Fibroblast of the aortic adventitia (primary cell): ENCODE data around the gene DENND5B. TPM values are rescaled to one million over a fixed set of nuclear protein-coding genes. Genes with fewer than 3 reads are reported as not detected.
A peak's percentile ranks its signal among the peaks of the same experiment; 100 is the strongest.

Experiments
- DNase-seq: peaks from one replicate; pipeline ENCODE4 v3.0.0-alpha.2; 2010; ENCODE audit warnings: low read depth
- H3K4me3 ChIP-seq: 2 replicates; pipeline ENCODE4 v1.5.1; 2011; ENCODE audit warnings: low read depth, mild to moderate bottlenecking, control low read depth, low read length, moderate library complexity
- CTCF ChIP-seq: IDR thresholded peaks from 2 replicates; pipeline ENCODE4 v1.5.1; 2011; ENCODE audit warnings: mild to moderate bottlenecking, low read length, control low read depth, inconsistent platforms; ENCODE audit not compliant: insufficient read depth
- total RNA-seq: library from RNA; depleted of rRNA; stranded (reverse); fragments of >200 nt; gene quantifications from 2 replicates; pipeline ENCODE4 v1.2.3, GENCODE V29; 2012; ENCODE audit warnings: low replicate concordance

Gene DENND5B
- total RNA-seq: 6.8 and 19.2 TPM in 2 replicates

GRCh38 chr12:31590642-31591379 lies at the start of gene DENND5B:
Gene DENND5B, minus strand, starts transcription at chr12:31591136. Its CDS starts 304 bp downstream, at chr12:31590832.
- peak; percentile 59 for DNase-seq
- TF ChIP-seq CTCF: no peak
- H3K4me3 ChIP-seq: peak within 1 kb of the TSS; percentile 89

- no peak for DNase-seq
- no peak overlapping the region for H3K4me3 ChIP-seq
- TF ChIP-seq CTCF: no peak
Measured at GRCh38 chr12:31634620-31635019, 43.7 kb upstream of the DENND5B start.

GRCh38 chr12:31633464-31633863 lies 42.5 kb upstream of the DENND5B start:
- no peak for TF ChIP-seq CTCF
- H3K4me3 ChIP-seq: no peak overlapping the region
- DNase-seq: no peak

GRCh38 chr12:31631809-31632208 lies 40.9 kb upstream of the DENND5B start:
- no peak for TF ChIP-seq CTCF
- DNase-seq: no peak

GRCh38 chr12:31631023-31631724 lies 40.2 kb upstream of the DENND5B start:
- DNase-seq: no peak
- no peak overlapping the region for H3K4me3 ChIP-seq
- no peak for TF ChIP-seq CTCF

More at GRCh38 chr12:31631809-31632208, 40.9 kb upstream of the DENND5B start:
- no peak overlapping the region for H3K4me3 ChIP-seq

GRCh38 chr12:31629756-31630732 lies 39.1 kb upstream of the DENND5B start:
- no peak for TF ChIP-seq CTCF
- DNase-seq: peak; percentile 84
- no peak overlapping the region for H3K4me3 ChIP-seq
